ENCODE data around the gene C20orf202.

The C20orf202 gene

GRCh38 chr20:1202762-1203504 is at the start of gene C20orf202:
Gene C20orf202, plus strand, starts transcription at chr20:1203454. Its CDS starts 132 bp downstream, at chr20:1203586.
- DNase-seq (ENCODE audit: low read depth in 2 of 2, low spot score in 1 of 2): no peak

- DNase-seq (ENCODE audit: low read depth in 2 of 2, low spot score in 1 of 2): no peak
These were observed 49.0 kb upstream of the C20orf202 start for GRCh38 chr20:1154226-1154625.

GRCh38 chr20:1154691-1155090 is 48.6 kb upstream of the C20orf202 start:
- no peak for DNase-seq (ENCODE audit: low read depth in 2 of 2, low spot score in 1 of 2)

GRCh38 chr20:1155342-1155741 is 47.9 kb upstream of the C20orf202 start:
- DNase-seq (ENCODE audit: low read depth in 2 of 2, low spot score in 1 of 2): no peak

GRCh38 chr20:1160496-1160895 is 42.8 kb upstream of the C20orf202 start:
- DNase-seq (ENCODE audit: low read depth in 2 of 2, low spot score in 1 of 2): no peak

GRCh38 chr20:1160991-1161390 is 42.3 kb upstream of the C20orf202 start:
- no peak for DNase-seq (ENCODE audit: low read depth in 2 of 2, low spot score in 1 of 2)

GRCh38 chr20:1163105-1163504 is 40.1 kb upstream of the C20orf202 start:
- no peak for DNase-seq (ENCODE audit: low read depth in 2 of 2, low spot score in 1 of 2)

- DNase-seq (ENCODE audit: low read depth in 2 of 2, low spot score in 1 of 2): no peak
These were observed 39.6 kb upstream of the C20orf202 start for GRCh38 chr20:1163653-1164052.

GRCh38 chr20:1164871-1165270 is 38.4 kb upstream of the C20orf202 start:
- DNase-seq (ENCODE audit: low read depth in 2 of 2, low spot score in 1 of 2): no peak

GRCh38 chr20:1165521-1165920 is 37.7 kb upstream of the C20orf202 start:
- DNase-seq (ENCODE audit: low read depth in 2 of 2, low spot score in 1 of 2): no peak

GRCh38 chr20:1165941-1166340 is 37.3 kb upstream of the C20orf202 start:
- no peak for DNase-seq (ENCODE audit: low read depth in 2 of 2, low spot score in 1 of 2)

GRCh38 chr20:1166948-1167720 is 36.1 kb upstream of the C20orf202 start:
- no peak for DNase-seq (ENCODE audit: low read depth in 2 of 2, low spot score in 1 of 2)

GRCh38 chr20:1169224-1169623 is 34.0 kb upstream of the C20orf202 start:
- DNase-seq (ENCODE audit: low read depth in 2 of 2, low spot score in 1 of 2): no peak

- no peak for DNase-seq (ENCODE audit: low read depth in 2 of 2, low spot score in 1 of 2)
These were observed 31.7 kb upstream of the C20orf202 start for GRCh38 chr20:1171461-1172093.

- no peak for DNase-seq (ENCODE audit: low read depth in 2 of 2, low spot score in 1 of 2)
These were observed 29.6 kb upstream of the C20orf202 start for GRCh38 chr20:1173698-1174097.

- DNase-seq (ENCODE audit: low read depth in 2 of 2, low spot score in 1 of 2): no peak
These were observed 28.5 kb upstream of the C20orf202 start for GRCh38 chr20:1174787-1175186.

- DNase-seq (ENCODE audit: low read depth in 2 of 2, low spot score in 1 of 2): no peak
These were observed 25.6 kb upstream of the C20orf202 start for GRCh38 chr20:1177680-1178079.

- DNase-seq (ENCODE audit: low read depth in 2 of 2, low spot score in 1 of 2): no peak
These were observed 25.2 kb upstream of the C20orf202 start for GRCh38 chr20:1178103-1178502.

- DNase-seq (ENCODE audit: low read depth in 2 of 2, low spot score in 1 of 2): no peak
These were observed 24.6 kb upstream of the C20orf202 start for GRCh38 chr20:1178623-1179022.

GRCh38 chr20:1180949-1181348 is 22.3 kb upstream of the C20orf202 start:
- no peak for DNase-seq (ENCODE audit: low read depth in 2 of 2, low spot score in 1 of 2)

GRCh38 chr20:1182106-1182505 is 21.1 kb upstream of the C20orf202 start:
- no peak for DNase-seq (ENCODE audit: low read depth in 2 of 2, low spot score in 1 of 2)

GRCh38 chr20:1183153-1183552 is 20.1 kb upstream of the C20orf202 start:
- DNase-seq (ENCODE audit: low read depth in 2 of 2, low spot score in 1 of 2): no peak

Data from stimulated activated CD8-positive, alpha-beta memory T cell treated with anti-CD3 and anti-CD28 coated beads, Interleukin-4, amount 100 ng/mL, for 4 hours (primary cell).